H1 (cell line): Measurements from ENCODE around the gene ALG14. TPM values are rescaled to one million over a fixed set of nuclear protein-coding genes. Genes with fewer than 3 reads are reported as not detected.

ENCODE experiments used
- CTCF ChIA-PET: fragments of 300-600 bp; sonication (Branson Sonifier 250); formaldehyde crosslinking; loops from one replicate; lab custom pipeline; 2021; ENCODE audit not compliant: partially characterized antibody; lab: Charles Lee
- POLR2A ChIA-PET: fragments of 300-600 bp; sonication (Branson Sonifier 250); formaldehyde crosslinking; loops from one replicate; lab custom pipeline; 2021; ENCODE audit warnings: inconsistent platforms; ENCODE audit not compliant: partially characterized antibody; lab: Charles Lee
- DNase-seq, 2 experiments: peaks; one replicate each; pipeline versions ENCODE4 v3.0.0 to v3.0.0-alpha.2; 2010 to 2022; ENCODE audit warnings: low spot score in 2 of 2, low read depth in 1 of 2, mixed read lengths in 1 of 2
- FAIRE-seq: peaks from 2 replicates; lab custom pipeline; 2011; peaks lifted over from hg19 to GRCh38; lab: Jason Lieb, UNC
- H2AFZ ChIP-seq: 2 replicates; pipeline ENCODE4 v1.8.1; 2012; ENCODE audit warnings: low read length, inconsistent platforms
- H2AK5ac ChIP-seq: 2 replicates; pipeline ENCODE4 v1.6.1; 2013; ENCODE audit warnings: low read depth, low read length
- H2BK120ac ChIP-seq: replicated peaks from 2 replicates; pipeline ENCODE3; 2013; ENCODE audit warnings: low read depth, low read length, inconsistent platforms
- H2BK12ac ChIP-seq: 2 replicates; pipeline ENCODE4 v1.6.1; 2013; ENCODE audit warnings: low read depth, low read length
- H2BK15ac ChIP-seq: 2 replicates; pipeline ENCODE4 v1.6.1; 2013; ENCODE audit warnings: low read length
- H2BK20ac ChIP-seq: 2 replicates; pipeline ENCODE4 v1.6.1; 2013; ENCODE audit warnings: low read length
- H2BK5ac ChIP-seq: 2 replicates; pipeline ENCODE4 v1.6.1; 2013; ENCODE audit warnings: low read depth, low read length
- H3K14ac ChIP-seq: 2 replicates; pipeline ENCODE4 v1.6.1; 2013; ENCODE audit warnings: inconsistent platforms; ENCODE audit not compliant: insufficient read length
- H3K18ac ChIP-seq: 2 replicates; pipeline ENCODE4 v1.6.1; 2013; ENCODE audit warnings: low read length; ENCODE audit errors: extremely low read depth
- H3K23ac ChIP-seq: 2 replicates; pipeline ENCODE4 v1.6.1; 2013; ENCODE audit warnings: inconsistent platforms; ENCODE audit not compliant: insufficient read length
- H3K23me2 ChIP-seq: 2 replicates; pipeline ENCODE4 v1.6.1; 2013; ENCODE audit warnings: low read depth, low read length
- H3K27ac ChIP-seq: 2 replicates; pipeline ENCODE4 v1.6.1; 2011; ENCODE audit warnings: low read depth, low read length, inconsistent platforms
- H3K27me3 ChIP-seq, 4 experiments: replicated peaks in 1 of 4; 1 replicate in 1 of 4; 2 replicates in 3 of 4; pipeline versions ENCODE4 v1.6.1 to v1.8.1; 2011 to 2013; ENCODE audit warnings: low read length in 3 of 4, mild to moderate bottlenecking in 3 of 4, inconsistent platforms in 2 of 4, mixed read lengths in 2 of 4, moderate library complexity in 1 of 4; ENCODE audit not compliant: control insufficient read depth in 3 of 4, insufficient read depth in 3 of 4; ENCODE audit errors: extremely low read depth in 1 of 4
- H3K36me3 ChIP-seq, 4 experiments: 2 replicates each; pipeline versions ENCODE4 v1.6.1 to v1.8.1; 2011 to 2013; ENCODE audit warnings: mild to moderate bottlenecking in 4 of 4, low read length in 3 of 4, moderate library complexity in 2 of 4, control low read depth in 1 of 4, inconsistent platforms in 1 of 4; ENCODE audit not compliant: insufficient read depth in 4 of 4, control insufficient read depth in 2 of 4
- H3K4ac ChIP-seq: replicated peaks from 2 replicates; pipeline ENCODE3; 2013; ENCODE audit warnings: low read length, low read depth, mixed read lengths, inconsistent platforms; ENCODE audit not compliant: insufficient read length
- H3K4me1 ChIP-seq, 4 experiments: replicated peaks in 1 of 4; 1 replicate in 1 of 4; 2 replicates in 3 of 4; pipeline versions ENCODE4 v1.6.1 to v1.8.1; 2011 to 2013; ENCODE audit warnings: low read length in 3 of 4, inconsistent platforms in 2 of 4, mixed read lengths in 1 of 4; ENCODE audit not compliant: insufficient read depth in 4 of 4, control insufficient read depth in 3 of 4
- H3K4me2 ChIP-seq, 2 experiments: 2 replicates each; pipeline versions ENCODE4 v1.6.1 to v1.8.1; 2011 to 2013; ENCODE audit warnings: low read depth in 2 of 2, low read length in 2 of 2, control low read depth in 1 of 2, inconsistent platforms in 1 of 2, mild to moderate bottlenecking in 1 of 2; ENCODE audit not compliant: insufficient read depth in 1 of 2
- H3K4me3 ChIP-seq, 4 experiments: fragments of 200-600, 300-600 bp in 1 of 4; sonication (generic), shearing (Covaris generic), sonication (Bioruptor Twin) in 1 of 4; 2 replicates each; pipeline versions ENCODE4 v1.5.1 to v1.8.1; 2011 to 2016; ENCODE audit warnings: low read length in 4 of 4, low read depth in 3 of 4, control low read depth in 2 of 4, inconsistent platforms in 2 of 4, mild to moderate bottlenecking in 2 of 4, mixed read lengths in 1 of 4, moderate library complexity in 1 of 4; ENCODE audit not compliant: insufficient read depth in 2 of 4; ENCODE audit errors: extremely low read depth in 1 of 4
- H3K56ac ChIP-seq: replicated peaks from 2 replicates; pipeline ENCODE3; 2013; ENCODE audit warnings: low read depth, mild to moderate bottlenecking, mixed read lengths, low read length, inconsistent platforms; ENCODE audit not compliant: insufficient read length
- H3K79me1 ChIP-seq: 2 replicates; pipeline ENCODE4 v1.6.1; 2013; ENCODE audit warnings: low read depth, low read length, control low read depth
- H3K79me2 ChIP-seq, 2 experiments: 2 replicates each; pipeline versions ENCODE4 v1.6.1 to v1.8.1; 2012 to 2013; ENCODE audit warnings: low read length in 2 of 2, mild to moderate bottlenecking in 2 of 2, inconsistent platforms in 1 of 2; ENCODE audit not compliant: insufficient read depth in 2 of 2, control insufficient read depth in 1 of 2
- H3K9ac ChIP-seq, 4 experiments: replicated peaks in 1 of 4; 1 replicate in 1 of 4; 2 replicates in 3 of 4; pipeline versions ENCODE4 v1.6.1 to v1.8.1; 2011 to 2013; ENCODE audit warnings: low read depth in 3 of 4, low read length in 3 of 4, control low read depth in 2 of 4, mild to moderate bottlenecking in 2 of 4, moderate library complexity in 2 of 4, inconsistent platforms in 1 of 4; ENCODE audit errors: extremely low read depth in 1 of 4
- H3K9me3 ChIP-seq, 2 experiments: 2 replicates each; pipeline versions ENCODE4 v1.6.1 to v1.8.1; 2012 to 2013; ENCODE audit warnings: mild to moderate bottlenecking in 2 of 2, moderate library complexity in 2 of 2, control low read depth in 1 of 2, inconsistent platforms in 1 of 2, low read depth in 1 of 2, low read length in 1 of 2, mixed read lengths in 1 of 2; ENCODE audit not compliant: insufficient read depth in 2 of 2
- H4K20me1 ChIP-seq, 2 experiments: replicated peaks in 1 of 2; 2 replicates each; pipeline versions ENCODE3 to v1.8.1; 2011 to 2013; ENCODE audit warnings: inconsistent platforms in 2 of 2, low read length in 2 of 2, mild to moderate bottlenecking in 1 of 2; ENCODE audit not compliant: insufficient read depth in 2 of 2, control insufficient read depth in 1 of 2
- H4K5ac ChIP-seq: 2 replicates; pipeline ENCODE4 v1.6.1; 2013; ENCODE audit warnings: low read length, low read depth, mixed read lengths, inconsistent platforms; ENCODE audit not compliant: insufficient read length
- H4K8ac ChIP-seq: 2 replicates; pipeline ENCODE4 v1.8.0; 2013; ENCODE audit warnings: mild to moderate bottlenecking, moderate library complexity, low read length, inconsistent platforms; ENCODE audit not compliant: insufficient read depth; ENCODE audit errors: extremely low read depth
- H4K91ac ChIP-seq: replicated peaks from 2 replicates; pipeline ENCODE3; 2013; ENCODE audit warnings: low read length, mixed read lengths, inconsistent platforms; ENCODE audit not compliant: insufficient read length
- BACH1 ChIP-seq: IDR thresholded peaks from 2 replicates; pipeline ENCODE4 v1.6.1; 2012; ENCODE audit warnings: low read length, improper control_type of control experiment
- CBX5 ChIP-seq: fragments of 300-800, 300-1000 bp; sonication (generic); IDR thresholded peaks from 2 replicates; pipeline ENCODE4 v1.7.1; 2016; ENCODE audit warnings: antibody characterized with exemption, low read length, low read depth
- CHD1 ChIP-seq: IDR thresholded peaks from 2 replicates; pipeline ENCODE4 v1.6.1; 2012; ENCODE audit warnings: low read depth, low read length, improper control_type of control experiment
- CHD2 ChIP-seq: IDR thresholded peaks from 2 replicates; pipeline ENCODE4 v1.6.1; 2012; ENCODE audit warnings: low read length, improper control_type of control experiment
- EGR1 ChIP-seq: IDR thresholded peaks from 2 replicates; pipeline ENCODE4 v1.6.1; 2011; ENCODE audit warnings: low read depth, low read length, borderline replicate concordance
- EP300 ChIP-seq, 2 experiments: IDR thresholded peaks; 1 replicate in 1 of 2; 2 replicates in 1 of 2; pipeline ENCODE4 v1.6.1; 2011 to 2012; ENCODE audit warnings: low read depth in 2 of 2, low read length in 2 of 2, mild to moderate bottlenecking in 2 of 2, borderline replicate concordance in 1 of 2, inconsistent platforms in 1 of 2, moderate library complexity in 1 of 2
- JUN ChIP-seq: IDR thresholded peaks from 2 replicates; pipeline ENCODE4 v1.6.1; 2011; ENCODE audit warnings: low read depth, mild to moderate bottlenecking, improper control_type of control experiment, low read length
- MAFK ChIP-seq: IDR thresholded peaks from 2 replicates; pipeline ENCODE4 v1.6.1; 2012; ENCODE audit warnings: low read depth, mild to moderate bottlenecking, improper control_type of control experiment, low read length
- NANOG ChIP-seq: IDR thresholded peaks from 2 replicates; pipeline ENCODE4 v1.6.1; 2011; ENCODE audit warnings: low read length, low read depth, mild to moderate bottlenecking, inconsistent platforms; ENCODE audit not compliant: insufficient read depth, poor library complexity, severe bottlenecking
- POLR2A ChIP-seq, 2 experiments: IDR thresholded peaks; 1 replicate in 1 of 2; 2 replicates in 1 of 2; pipeline ENCODE4 v1.6.1; 2011; ENCODE audit warnings: low read depth in 2 of 2, low read length in 2 of 2, mild to moderate bottlenecking in 2 of 2; ENCODE audit errors: control extremely low read depth in 1 of 2
- SIN3A ChIP-seq, 2 experiments: IDR thresholded peaks in 1 of 2; conservative IDR thresholded peaks in 1 of 2; 2 replicates each; pipeline ENCODE4 v1.6.1; 2011 to 2012; ENCODE audit warnings: low read length in 2 of 2, improper control_type of control experiment in 1 of 2, low read depth in 1 of 2, mild to moderate bottlenecking in 1 of 2
- SIX5 ChIP-seq: IDR thresholded peaks from 2 replicates; pipeline ENCODE4 v1.6.1; 2011; ENCODE audit warnings: mild to moderate bottlenecking, low read depth, low read length
- SP1 ChIP-seq: IDR thresholded peaks from 2 replicates; pipeline ENCODE4 v1.6.1; 2011; ENCODE audit warnings: low read depth, low read length
- ZNF274 ChIP-seq: IDR thresholded peaks from 2 replicates; pipeline ENCODE4 v1.7.0; 2012; ENCODE audit warnings: low read length, borderline replicate concordance; ENCODE audit errors: extremely low read depth
- WGBS, 2 experiments: shearing (Covaris generic) in 1 of 2; methylation state at CpG; one replicate each; pipeline versions ENCODE4 v1.1.6 to v1.1.7; 2013 to 2015; ENCODE audit warnings: low lambda C conversion rate in 2 of 2, mixed read lengths in 2 of 2, inconsistent platforms in 1 of 2, low coverage in 1 of 2, missing lambda C conversion rate in 1 of 2; ENCODE audit not compliant: insufficient replicate concordance in 2 of 2, insufficient coverage in 1 of 2, insufficient read length in 1 of 2; ENCODE audit errors: extremely low coverage in 1 of 2, missing lambda C conversion rate in 1 of 2; 5-methylcytosine and 5-hydroxymethylcytosine counted together
- polyA plus RNA-seq, 7 experiments: library from polyadenylated mRNA; depleted of rRNA in 3 of 7; stranded (reverse) in 5 of 7; unstranded in 2 of 7; fragments of >200 nt in 5 of 7; fragments of 200-250 nt in 2 of 7; gene quantifications; 1 replicate in 5 of 7; 2 replicates in 1 of 7; 4 replicates in 1 of 7; pipeline versions ENCODE4 v1.2.1 to v1.2.3, GENCODE V29; 2011 to 2013; ENCODE audit warnings: missing spikeins in 2 of 7, mixed read lengths in 2 of 7
- total RNA-seq: library from RNA; stranded (reverse); fragmentation: NEBNext Ultra II Directional; extraction: Animal tissue kit (Norgen Biotek cat#: 25700); gene quantifications from 2 replicates; pipeline ENCODE4 v1.2.1, GENCODE V29; 2021
- TF ChIP-seq, protein P1 (sequence below): IDR thresholded peaks from 2 replicates; pipeline ENCODE4 v1.6.1; 2012; ENCODE audit warnings: inconsistent platforms

The ALG14 gene
- total and polyA plus RNA-seq, 2 of the 8 experiments (the other 6 are each of a cell fraction or from before 2014, with no cell fraction given), result 0.95 to 1.3 TPM

DNA sequence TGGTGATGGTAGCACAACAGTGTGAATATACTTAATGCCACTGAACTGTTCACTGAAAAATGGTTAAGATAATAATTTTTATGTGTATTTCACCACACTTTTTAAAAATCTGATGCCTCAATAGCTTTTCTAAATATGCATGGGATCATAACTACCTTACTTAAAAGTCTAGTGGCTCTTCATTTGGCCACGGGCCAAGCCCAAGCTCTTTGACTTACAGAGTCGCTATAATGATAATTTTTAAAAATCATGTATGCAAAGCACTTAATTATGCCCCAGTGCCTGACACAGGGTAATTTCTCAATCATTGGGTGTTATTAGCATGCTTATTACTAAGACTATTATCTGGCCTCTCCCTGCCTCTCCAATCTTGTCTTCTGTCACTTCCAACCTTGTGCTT lies 138.2 kb downstream of the ALG14 start:
- WGBS, 2 experiments, result 79% methylated on average over 2 of the region's 2 CpGs; no CpG with 5 or more reads in 1 of the 2 experiments
- no peaks in the 10 kb centered on the region for H3K23me2 ChIP-seq
- no peak overlapping the region for H2BK5ac ChIP-seq
- no peak overlapping the region for H2BK15ac ChIP-seq
- H2BK120ac ChIP-seq, result no peak overlapping the region
- H3K79me1 ChIP-seq, result peaks cover 2% of the 10 kb centered on the region; the same call in 1 of the 2 replicates
- no peak overlapping the region for H3K9ac ChIP-seq
- peaks cover 0 to 15% of the 10 kb centered on the region in 2 experiments; a peak in 3 of 4 replicates for H3K79me2 ChIP-seq
- no peak overlapping the region for H2BK12ac ChIP-seq
- H3K9me3 ChIP-seq, result no peaks in the 10 kb centered on the region
- H3K27me3 ChIP-seq, result no peaks in the 10 kb centered on the region
- no peak for FAIRE-seq
- no peak overlapping the region for H4K8ac ChIP-seq
- H3K4me2 ChIP-seq, result no peak overlapping the region
- H3K36me3 ChIP-seq, result peaks cover 0 to 6% (median 2%) of the 10 kb centered on the region in 4 experiments; a peak in 3 of 8 replicates
- H2BK20ac ChIP-seq, result no peak overlapping the region
- no peak overlapping the region for H3K18ac ChIP-seq
- DNase-seq, result no peak
- H2AK5ac ChIP-seq, result no peak overlapping the region
- H3K27ac ChIP-seq, result no peak overlapping the region
- no peak overlapping the region for H3K23ac ChIP-seq
- H3K4me1 ChIP-seq, result peaks cover 2 to 22% (median 13%) of the 10 kb centered on the region in 4 experiments; a peak in 4 of 7 replicates
- H3K56ac ChIP-seq, result no peak overlapping the region
- H4K5ac ChIP-seq, result no peak overlapping the region
- H3K14ac ChIP-seq, result no peak overlapping the region
- no peak overlapping the region for H3K4me3 ChIP-seq
- no peak overlapping the region for H2AFZ ChIP-seq
- no peaks in the 10 kb centered on the region for H4K20me1 ChIP-seq
- H4K91ac ChIP-seq, result no peak overlapping the region
- H3K4ac ChIP-seq, result no peak overlapping the region
- CTCF ChIA-PET, result interaction anchor here (0.7 to 2.1 kb wide), 2 partner anchors 80 to 113 kb away, joined by 3 to 10 read pairs; no protein-coding TSS in a partner anchor
- POLR2A ChIA-PET, result interaction anchor here (0.6 to 2.7 kb wide), 3 partner anchors 10 to 237 kb away, joined by 3 to 8 read pairs (median 6); no protein-coding TSS in a partner anchor
- no peak for TF ChIP-seq CHD2
- TF ChIP-seq CBX5, result no peak
- TF ChIP-seq MAFK, result no peak
- TF ChIP-seq CHD1, result no peak
- no peak for TF ChIP-seq POLR2A (IDR thresholded peaks at IDR 0.05; ENCODE audit: control extremely low read depth in 1 of 2, low read depth in 2 of 2, low read length in 2 of 2)
- TF ChIP-seq NANOG, result no peak
- no peak for TF ChIP-seq ZNF274
- no peak for TF ChIP-seq BACH1
- no peak for TF ChIP-seq EP300 (IDR thresholded peaks at IDR 0.05; ENCODE audit: borderline replicate concordance in 1 of 2, low read depth in 2 of 2, low read length in 2 of 2)
- TF ChIP-seq SP1, result no peak
- TF ChIP-seq SIX5, result no peak
- TF ChIP-seq, protein P1, sequence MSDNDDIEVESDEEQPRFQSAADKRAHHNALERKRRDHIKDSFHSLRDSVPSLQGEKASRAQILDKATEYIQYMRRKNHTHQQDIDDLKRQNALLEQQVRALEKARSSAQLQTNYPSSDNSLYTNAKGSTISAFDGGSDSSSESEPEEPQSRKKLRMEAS, result no peak
- no peak for TF ChIP-seq SIN3A (conservative IDR thresholded peaks at IDR 0.05 in 1 of 2, IDR thresholded peaks at IDR 0.05 in 1 of 2; ENCODE audit: low read depth in 1 of 2, low read length in 2 of 2)
- TF ChIP-seq EGR1, result no peak
- no peak for TF ChIP-seq JUN
